DND-41 (cell line): ENCODE results near the gene PRKAR1B.
A peak's percentile ranks its signal among the peaks of the same experiment; 100 is the strongest.

ENCODE experiments used
- ATAC-seq: fragments of 200-7000 bp; cut with Tn5 transposase; 3 replicates; pipeline ENCODE4 v1.9.1; 2021; ENCODE audit warnings: low read depth; ENCODE audit not compliant: insufficient read depth
- DNase-seq: peaks from one replicate; pipeline ENCODE4 v3.0.0-alpha.2; 2020
- H2AFZ ChIP-seq: 2 replicates; pipeline ENCODE4 v1.6.0; 2012; ENCODE audit warnings: low read depth, low read length
- H3K27ac ChIP-seq: 2 replicates; pipeline ENCODE4 v1.5.1; 2012; ENCODE audit warnings: low read length, inconsistent platforms
- H3K27me3 ChIP-seq: fragments of 200-600 bp; sonication (generic); 2 replicates; pipeline ENCODE4 v1.6.0; 2012; ENCODE audit warnings: low read length, mild to moderate bottlenecking, inconsistent platforms; ENCODE audit not compliant: insufficient read depth, poor library complexity
- H3K36me3 ChIP-seq: 2 replicates; pipeline ENCODE4 v1.5.1; 2012; ENCODE audit warnings: low read length, inconsistent platforms; ENCODE audit not compliant: insufficient read depth
- H3K4me1 ChIP-seq: 2 replicates; pipeline ENCODE4 v1.5.1; 2012; ENCODE audit warnings: mild to moderate bottlenecking, low read length; ENCODE audit not compliant: insufficient read depth
- H3K4me2 ChIP-seq: 2 replicates; pipeline ENCODE4 v1.6.0; 2012; ENCODE audit warnings: mild to moderate bottlenecking, moderate library complexity, low read length, inconsistent platforms; ENCODE audit not compliant: insufficient read depth
- H3K4me3 ChIP-seq, 2 experiments: fragments of 200-600 bp in 1 of 2; shearing (Covaris generic) in 1 of 2; 2 replicates each; pipeline ENCODE4 v1.5.1; 2012 to 2016; ENCODE audit warnings: inconsistent platforms in 2 of 2, low read length in 2 of 2, mild to moderate bottlenecking in 2 of 2, low read depth in 1 of 2, moderate library complexity in 1 of 2
- H3K79me2 ChIP-seq: 2 replicates; pipeline ENCODE4 v1.6.0; 2012; ENCODE audit warnings: low read length, inconsistent platforms; ENCODE audit not compliant: insufficient read depth
- H3K9ac ChIP-seq: 2 replicates; pipeline ENCODE4 v1.6.0; 2012; ENCODE audit warnings: low read depth, mild to moderate bottlenecking, inconsistent platforms, low read length, moderate library complexity
- H3K9me3 ChIP-seq: 2 replicates; pipeline ENCODE4 v1.5.1; 2012; ENCODE audit warnings: low read length, moderate library complexity, mild to moderate bottlenecking, inconsistent platforms; ENCODE audit not compliant: insufficient read depth, severe bottlenecking
- H4K20me1 ChIP-seq: 2 replicates; pipeline ENCODE4 v1.6.0; 2012; ENCODE audit warnings: low read length; ENCODE audit not compliant: insufficient read depth
- CTCF ChIP-seq: IDR thresholded peaks from 2 replicates; pipeline ENCODE4 v1.5.1; 2012; ENCODE audit warnings: borderline replicate concordance, low read length, moderate library complexity, mild to moderate bottlenecking; ENCODE audit not compliant: poor library complexity, severe bottlenecking; ENCODE audit errors: extremely low read depth
- EZH2 ChIP-seq: IDR thresholded peaks from 3 replicates; pipeline ENCODE4 v1.6.1; 2012; ENCODE audit warnings: borderline replicate concordance, low read depth, mild to moderate bottlenecking, moderate library complexity, low read length, inconsistent platforms; ENCODE audit not compliant: severe bottlenecking

PRKAR1B gene

GRCh38 chr7:726084-726853 is 812 bp downstream of the PRKAR1B start, which contains the start of gene DNAAF5:
Gene DNAAF5, plus strand, starts transcription at chr7:726699. Its CDS starts 22 bp downstream, at chr7:726721.
- Histone ChIP-seq H3K4me3 (peak within 1 kb of the TSS; percentile 40 to 77; a peak in 3 of 4 replicates), H3K4me1 (peaks cover 35% of the 10 kb centered on the region), H3K9me3 (peaks cover 29% of the 10 kb centered on the region), H3K9ac (peak within 1 kb of the TSS; percentile 79), H3K4me2 (peak within 1 kb of the TSS; percentile 85), H3K27ac (peak within 1 kb of the TSS; percentile 83), H4K20me1 (peaks cover 23% of the 10 kb centered on the region), H2AFZ (peak within 1 kb of the TSS; percentile 69), H3K36me3 (peaks cover 51% of the 10 kb centered on the region), H3K27me3 (no peaks in the 10 kb centered on the region), H3K79me2 (peaks cover 68% of the 10 kb centered on the region)
- TF ChIP-seq CTCF = no peak
- TF ChIP-seq EZH2 = no peak
- peak; percentile 90 for DNase-seq
- peak; percentile 85 for ATAC-seq

- no peak for DNase-seq
- Histone ChIP-seq H2AFZ (no peak overlapping the region), H3K79me2 (peaks cover 60% of the 10 kb centered on the region), H4K20me1 (peaks cover 17% of the 10 kb centered on the region), H3K27me3 (no peaks in the 10 kb centered on the region), H3K4me3 (peak overlapping the region; percentile 40 to 77; a peak in 3 of 4 replicates), H3K9me3 (peaks cover 35% of the 10 kb centered on the region), H3K36me3 (peaks cover 43% of the 10 kb centered on the region), H3K4me1 (peaks cover 35% of the 10 kb centered on the region), H3K4me2 (peak overlapping the region; percentile 85), H3K9ac (peak overlapping the region; percentile 79), H3K27ac (peak overlapping the region; percentile 83)
- ATAC-seq = no peak
- no peak for TF ChIP-seq CTCF
- TF ChIP-seq EZH2 = no peak
Observed at GRCh38 chr7:725223-726005, 1.7 kb downstream of the PRKAR1B start.

GRCh38 chr7:724298-724697 is 2.8 kb downstream of the PRKAR1B start:
- TF ChIP-seq CTCF (no peak), EZH2 (no peak)
- Histone ChIP-seq H3K79me2 (peaks cover 48% of the 10 kb centered on the region), H3K4me3 (no peak overlapping the region), H2AFZ (no peak overlapping the region), H3K9me3 (peaks cover 35% of the 10 kb centered on the region), H3K4me2 (no peak overlapping the region), H3K27me3 (no peaks in the 10 kb centered on the region), H3K4me1 (peaks cover 32% of the 10 kb centered on the region), H3K27ac (no peak overlapping the region), H4K20me1 (peaks cover 7% of the 10 kb centered on the region), H3K9ac (no peak overlapping the region), H3K36me3 (peaks cover 32% of the 10 kb centered on the region)
- ATAC-seq = no peak
- no peak for DNase-seq
